LNCaP clone FGC (cell line): Measurements from ENCODE around the gene NAXE.
"Not testable (repeated sequence)": the region's sequence is repeated elsewhere in the genome, so short reads cannot be mapped to it uniquely, and the experiment has no call there.

Experiments
- DNase-seq: peaks from one replicate; pipeline ENCODE4 v3.0.0-alpha.2; 2011; ENCODE audit warnings: low read depth
- H3K4me3 ChIP-seq: 2 replicates; pipeline ENCODE4 v1.5.1; 2011; ENCODE audit warnings: mild to moderate bottlenecking, low read depth, low read length, control low read depth
- TF ChIP-seq, protein P1 (sequence below): IDR thresholded peaks from 2 replicates; pipeline ENCODE4 v1.5.1; 2012; ENCODE audit warnings: mild to moderate bottlenecking; ENCODE audit not compliant: control insufficient read depth, insufficient read depth; ENCODE audit errors: extremely low read depth

The NAXE gene

DNA sequence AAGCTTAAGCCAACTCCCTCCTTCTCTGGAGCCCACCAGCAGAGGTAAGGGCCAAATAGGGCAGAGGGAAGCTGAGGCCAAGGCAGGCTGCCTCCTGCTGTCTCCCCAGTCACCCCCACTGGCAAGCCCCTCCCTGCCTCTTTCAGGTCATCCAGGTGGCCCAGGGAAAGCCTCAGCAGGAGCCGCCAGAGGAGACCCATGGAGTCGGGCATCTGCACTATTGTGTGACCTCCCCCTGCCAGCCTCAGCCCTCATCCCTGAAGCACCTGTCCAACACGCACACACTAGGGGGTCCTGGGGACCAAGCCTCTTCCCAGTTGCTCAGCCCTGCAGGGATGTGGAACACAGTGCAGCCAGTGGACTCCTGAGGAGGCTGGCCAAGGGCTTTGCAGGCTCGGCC lies 5.3 kb upstream of the NAXE start:
- TF ChIP-seq, protein P1, sequence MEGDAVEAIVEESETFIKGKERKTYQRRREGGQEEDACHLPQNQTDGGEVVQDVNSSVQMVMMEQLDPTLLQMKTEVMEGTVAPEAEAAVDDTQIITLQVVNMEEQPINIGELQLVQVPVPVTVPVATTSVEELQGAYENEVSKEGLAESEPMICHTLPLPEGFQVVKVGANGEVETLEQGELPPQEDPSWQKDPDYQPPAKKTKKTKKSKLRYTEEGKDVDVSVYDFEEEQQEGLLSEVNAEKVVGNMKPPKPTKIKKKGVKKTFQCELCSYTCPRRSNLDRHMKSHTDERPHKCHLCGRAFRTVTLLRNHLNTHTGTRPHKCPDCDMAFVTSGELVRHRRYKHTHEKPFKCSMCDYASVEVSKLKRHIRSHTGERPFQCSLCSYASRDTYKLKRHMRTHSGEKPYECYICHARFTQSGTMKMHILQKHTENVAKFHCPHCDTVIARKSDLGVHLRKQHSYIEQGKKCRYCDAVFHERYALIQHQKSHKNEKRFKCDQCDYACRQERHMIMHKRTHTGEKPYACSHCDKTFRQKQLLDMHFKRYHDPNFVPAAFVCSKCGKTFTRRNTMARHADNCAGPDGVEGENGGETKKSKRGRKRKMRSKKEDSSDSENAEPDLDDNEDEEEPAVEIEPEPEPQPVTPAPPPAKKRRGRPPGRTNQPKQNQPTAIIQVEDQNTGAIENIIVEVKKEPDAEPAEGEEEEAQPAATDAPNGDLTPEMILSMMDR, result no peak
- no peak for DNase-seq
- no peak overlapping the region for H3K4me3 ChIP-seq

GRCh38 chr1:156586892-156587477 lies 4.6 kb upstream of the NAXE start:
- no peak overlapping the region for H3K4me3 ChIP-seq
- no peak for DNase-seq
- TF ChIP-seq, protein P1, result no peak

DNA sequence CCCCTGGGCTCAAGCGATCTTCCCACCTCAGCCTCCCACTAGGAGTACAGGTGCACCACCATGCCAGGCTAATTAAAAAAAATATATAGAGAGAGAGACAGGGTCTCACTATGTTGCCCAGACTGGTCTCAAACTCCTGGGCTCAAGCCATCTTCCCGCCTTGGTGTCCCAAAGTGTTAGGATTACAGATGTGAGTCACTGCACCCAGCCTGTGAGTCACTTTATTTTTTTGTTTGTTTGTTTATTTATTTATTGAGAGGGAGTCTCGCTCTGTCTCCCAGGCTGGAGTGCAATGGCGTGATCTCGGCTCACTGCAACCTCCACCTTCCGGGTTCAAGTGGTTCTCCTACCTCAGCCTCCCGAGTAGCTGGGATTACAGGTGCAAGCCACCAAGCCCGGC lies 3.6 kb upstream of the NAXE start:
- DNase-seq, result not testable (repeated sequence)

DNA sequence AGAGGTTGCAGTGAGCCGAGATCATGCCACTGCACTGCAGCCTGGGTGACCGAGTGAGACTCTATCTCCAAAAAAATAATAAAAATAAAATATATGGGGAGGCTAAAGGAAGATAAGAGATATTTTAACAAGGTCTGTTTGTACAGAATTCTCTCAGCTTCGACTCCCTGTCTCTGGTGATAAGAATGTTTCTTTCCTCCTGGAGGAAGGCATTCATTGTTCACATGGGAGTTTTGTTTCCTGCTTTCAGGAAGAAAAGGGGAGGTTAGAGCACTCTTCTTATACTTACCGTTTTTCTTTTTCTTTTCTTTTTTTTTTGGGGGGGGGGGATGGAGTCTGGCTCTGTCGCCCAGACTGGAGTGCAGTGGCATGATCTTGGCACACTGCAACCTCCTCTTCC lies 2.0 kb upstream of the NAXE start:
- no peak for DNase-seq
- no peak overlapping the region for H3K4me3 ChIP-seq
- TF ChIP-seq, protein P1, result no peak

More for the DNA sequence above, 3.6 kb upstream of the NAXE start:
- H3K4me3 ChIP-seq, result not testable (repeated sequence)

- no peak for DNase-seq
- H3K4me3 ChIP-seq, result peak overlapping the region; percentile 75
- TF ChIP-seq, protein P1, result no peak
Measured at GRCh38 chr1:156590326-156591180, 1.0 kb upstream of the NAXE start.

DNA sequence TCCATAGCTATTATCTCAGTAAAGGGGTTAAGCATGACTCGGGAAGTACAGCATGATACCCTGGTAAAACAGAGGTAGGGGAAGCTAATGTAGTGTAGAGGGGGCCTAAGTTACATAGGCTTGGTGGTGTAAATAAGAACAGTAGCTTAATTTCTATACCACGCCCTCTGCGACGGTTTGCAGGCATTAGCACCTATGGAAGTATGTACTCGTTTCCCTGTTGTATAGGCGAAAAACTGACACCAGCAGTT lies 470 bp upstream of the NAXE start:
- TF ChIP-seq, protein P1, result no peak
- no peak for DNase-seq
- peak overlapping the region; percentile 75 for H3K4me3 ChIP-seq

DNA sequence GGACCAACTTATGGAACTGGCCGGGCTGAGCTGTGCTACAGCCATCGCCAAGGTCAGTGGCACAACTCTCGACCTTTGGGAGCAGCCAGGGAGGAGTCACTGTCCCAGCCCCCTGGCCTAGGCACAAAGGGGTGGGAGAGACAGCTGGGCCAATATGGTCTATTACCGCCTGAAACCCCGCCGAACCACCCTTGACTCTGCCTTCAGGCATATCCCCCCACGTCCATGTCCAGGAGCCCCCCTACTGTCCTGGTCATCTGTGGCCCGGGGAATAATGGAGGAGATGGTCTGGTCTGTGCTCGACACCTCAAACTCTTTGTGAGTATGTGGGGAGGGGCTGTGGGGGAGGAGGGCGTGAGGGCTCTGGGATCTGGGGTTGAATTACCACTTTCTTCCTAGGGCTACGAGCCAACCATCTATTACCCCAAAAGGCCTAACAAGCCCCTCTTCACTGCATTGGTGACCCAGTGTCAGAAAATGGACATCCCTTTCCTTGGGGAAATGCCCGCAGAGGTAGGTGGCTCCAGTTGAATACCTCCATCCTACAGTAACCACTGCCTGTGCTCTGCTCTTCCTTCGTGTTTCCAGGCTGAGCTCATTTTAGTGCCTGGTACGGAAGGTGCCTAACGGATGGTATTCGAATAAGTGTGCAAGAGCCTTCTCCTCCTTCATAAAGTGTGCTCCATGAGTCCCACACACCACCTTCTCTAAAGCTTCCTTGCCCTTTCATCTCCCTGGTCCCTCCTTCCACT lies 758 bp downstream of the NAXE start:
- TF ChIP-seq, protein P1, result no peak
- H3K4me3 ChIP-seq, result peak overlapping the region; percentile 75
- no peak for DNase-seq
